HG02970 (cell line): ENCODE measurements around the gene PTGIS.

Experiments
- ATAC-seq: cut with Tn5 transposase; IDR thresholded peaks from one replicate; pipeline ENCODE4 v1.9.1; 2021; ENCODE audit warnings: mild to moderate bottlenecking, moderate library complexity, moderate number of reproducible peaks; ENCODE audit not compliant: unreplicated experiment, low FRiP score

Gene PTGIS

GRCh38 chr20:49561256-49561655 lies 6.7 kb downstream of the PTGIS start:
- no peak for ATAC-seq

GRCh38 chr20:49560646-49561045 lies 7.3 kb downstream of the PTGIS start:
- ATAC-seq = no peak

DNA sequence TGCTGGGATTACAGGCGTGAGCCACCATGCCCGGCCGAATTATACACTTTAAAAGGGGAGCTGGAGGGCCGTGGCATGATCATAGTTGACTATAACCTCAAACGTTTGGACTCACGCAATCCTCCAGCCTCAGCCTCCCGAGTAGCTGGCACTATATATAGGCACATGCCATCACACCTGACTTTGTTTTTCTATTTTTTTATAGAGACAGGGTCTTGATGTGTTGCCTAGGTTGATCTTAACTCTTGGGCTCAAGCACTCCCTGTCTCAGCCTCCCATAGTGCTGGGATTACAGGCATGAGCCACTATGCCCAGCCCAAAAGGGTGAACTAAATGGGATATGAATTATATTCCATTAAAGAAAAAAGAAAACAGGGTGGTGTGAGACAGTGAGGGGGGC lies 7.8 kb downstream of the PTGIS start:
- no peak for ATAC-seq

- no peak for ATAC-seq
Observed at GRCh38 chr20:49559411-49560081, 8.4 kb downstream of the PTGIS start.

DNA sequence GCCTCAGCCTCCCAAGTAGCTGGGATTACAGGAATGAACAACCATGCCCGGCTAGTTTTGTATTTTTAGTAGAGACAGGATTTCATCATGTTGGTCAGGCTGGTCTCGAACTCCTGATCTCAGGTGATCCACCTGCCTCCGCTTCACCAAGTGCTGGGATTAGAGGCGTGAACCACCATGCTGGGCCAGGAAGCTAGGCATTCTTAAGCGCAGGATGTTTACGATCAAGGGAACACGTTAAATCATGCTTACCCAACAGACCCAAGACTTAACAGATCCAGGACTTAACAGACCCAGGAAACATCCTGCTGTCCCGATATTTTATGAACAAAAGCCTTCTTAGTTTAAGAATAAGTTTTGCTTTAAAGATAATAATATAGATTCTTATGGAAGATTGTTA lies 9.1 kb downstream of the PTGIS start:
- ATAC-seq = no peak

DNA sequence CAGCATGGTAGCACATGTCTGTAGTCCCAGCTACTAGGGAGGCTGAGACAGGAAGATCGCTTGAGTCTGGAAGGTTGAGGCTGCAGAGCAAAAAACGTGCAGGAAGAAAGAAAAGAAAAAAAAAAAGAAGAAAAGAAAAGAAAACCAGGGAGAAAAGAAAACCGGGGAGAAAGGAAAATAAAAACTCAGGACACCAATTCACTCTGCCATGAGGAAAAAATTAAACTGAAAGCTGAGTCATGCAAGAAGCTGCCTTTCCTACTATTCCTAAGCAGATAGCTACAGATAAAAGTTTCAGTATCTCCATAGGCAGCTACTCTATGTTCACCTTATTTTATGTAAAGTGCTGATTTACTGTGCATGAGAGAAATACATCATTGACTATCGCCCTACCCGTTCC lies 10.5 kb downstream of the PTGIS start:
- ATAC-seq = no peak

GRCh38 chr20:49556621-49557020 lies 11.3 kb downstream of the PTGIS start:
- ATAC-seq = no peak

DNA sequence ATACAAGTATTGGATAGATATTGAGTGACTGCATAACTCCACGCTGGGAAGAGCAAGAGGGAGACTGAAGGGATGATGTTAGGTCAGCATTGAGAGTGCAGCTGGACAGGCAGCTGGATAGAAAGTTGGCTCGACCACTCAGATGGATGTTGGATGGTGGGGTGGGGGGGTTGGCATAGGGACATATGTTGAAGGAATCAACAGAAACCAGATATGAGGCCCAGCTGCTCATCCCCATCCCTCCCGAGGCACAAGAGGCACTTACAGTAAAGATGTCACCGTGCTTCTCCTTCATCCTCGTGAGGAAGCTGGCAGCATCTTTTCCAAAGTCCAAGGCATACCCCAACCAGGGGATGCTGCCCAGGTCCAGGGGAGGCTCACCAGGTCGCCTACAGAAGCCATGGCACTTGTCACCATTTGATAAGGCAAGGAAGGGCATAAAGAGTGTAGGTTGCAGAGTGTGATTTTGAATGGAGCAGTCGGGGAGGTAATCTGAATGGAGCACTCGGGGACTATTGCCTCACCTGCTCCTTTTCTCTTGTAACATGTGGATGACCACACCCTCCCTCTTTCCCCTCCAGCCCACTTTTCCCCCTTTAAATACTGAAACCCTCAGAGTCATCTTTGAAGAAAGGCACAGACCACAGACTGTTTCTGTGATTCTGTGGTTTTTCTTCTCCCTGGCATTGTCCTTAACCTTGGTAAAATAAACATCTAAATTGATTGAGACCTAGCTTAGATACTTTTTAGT lies 18.0 kb downstream of the PTGIS start:
- ATAC-seq = no peak

DNA sequence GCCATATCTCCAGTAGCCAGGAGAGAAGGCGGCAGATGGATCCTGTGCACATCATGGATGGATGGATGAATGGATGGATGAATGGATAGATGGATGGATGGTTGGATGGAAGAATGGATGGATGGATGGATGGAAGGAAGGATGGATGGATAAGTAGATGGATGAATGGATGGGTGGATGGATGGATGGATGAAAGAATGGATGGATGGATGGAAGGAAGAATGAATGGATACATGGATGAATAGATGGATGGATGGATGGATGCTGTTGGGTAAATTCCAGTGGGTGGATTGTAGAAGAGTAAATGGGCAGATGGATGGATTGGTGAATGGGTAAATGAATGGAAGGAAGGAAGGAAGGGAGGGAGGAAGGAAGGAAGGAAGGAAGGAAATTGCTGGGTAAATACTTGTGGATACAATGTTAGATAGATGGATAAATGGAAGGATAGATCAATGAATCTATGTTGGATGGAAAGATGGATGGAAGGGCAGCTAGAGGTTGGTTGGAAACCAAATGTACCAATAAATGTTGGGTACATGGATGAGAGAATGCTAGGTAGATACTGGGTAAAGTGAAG lies 19.5 kb downstream of the PTGIS start:
- ATAC-seq = no peak

- ATAC-seq = no peak
Observed at GRCh38 chr20:49545572-49545971, 22.4 kb downstream of the PTGIS start.

DNA sequence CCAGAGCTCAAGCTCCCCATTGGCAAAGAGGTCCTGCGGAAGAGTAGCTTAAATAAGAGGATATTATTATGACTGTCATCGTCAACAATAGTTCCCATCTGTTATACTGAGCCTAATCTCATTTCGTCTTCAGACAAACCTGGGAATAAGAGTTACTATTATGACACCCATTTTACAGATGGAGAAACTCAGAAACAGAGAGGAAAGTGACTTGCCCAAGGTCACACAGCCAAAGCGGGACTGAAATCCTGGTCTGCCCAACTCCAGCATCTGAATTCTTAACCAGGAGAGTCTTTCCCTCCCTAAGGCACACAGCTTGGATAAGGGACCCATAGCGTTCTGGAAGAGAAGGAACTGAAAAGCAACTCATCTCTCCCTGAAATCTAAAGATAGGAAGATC lies 23.4 kb downstream of the PTGIS start:
- ATAC-seq = no peak

- no peak for ATAC-seq
Observed at GRCh38 chr20:49543858-49544437, 24.0 kb downstream of the PTGIS start.

- ATAC-seq = no peak
Observed at GRCh38 chr20:49543071-49543857, 24.7 kb downstream of the PTGIS start.

- ATAC-seq = no peak
Observed at GRCh38 chr20:49542514-49542991, 25.4 kb downstream of the PTGIS start.

GRCh38 chr20:49541733-49542513 lies 26.0 kb downstream of the PTGIS start:
- ATAC-seq = no peak

DNA sequence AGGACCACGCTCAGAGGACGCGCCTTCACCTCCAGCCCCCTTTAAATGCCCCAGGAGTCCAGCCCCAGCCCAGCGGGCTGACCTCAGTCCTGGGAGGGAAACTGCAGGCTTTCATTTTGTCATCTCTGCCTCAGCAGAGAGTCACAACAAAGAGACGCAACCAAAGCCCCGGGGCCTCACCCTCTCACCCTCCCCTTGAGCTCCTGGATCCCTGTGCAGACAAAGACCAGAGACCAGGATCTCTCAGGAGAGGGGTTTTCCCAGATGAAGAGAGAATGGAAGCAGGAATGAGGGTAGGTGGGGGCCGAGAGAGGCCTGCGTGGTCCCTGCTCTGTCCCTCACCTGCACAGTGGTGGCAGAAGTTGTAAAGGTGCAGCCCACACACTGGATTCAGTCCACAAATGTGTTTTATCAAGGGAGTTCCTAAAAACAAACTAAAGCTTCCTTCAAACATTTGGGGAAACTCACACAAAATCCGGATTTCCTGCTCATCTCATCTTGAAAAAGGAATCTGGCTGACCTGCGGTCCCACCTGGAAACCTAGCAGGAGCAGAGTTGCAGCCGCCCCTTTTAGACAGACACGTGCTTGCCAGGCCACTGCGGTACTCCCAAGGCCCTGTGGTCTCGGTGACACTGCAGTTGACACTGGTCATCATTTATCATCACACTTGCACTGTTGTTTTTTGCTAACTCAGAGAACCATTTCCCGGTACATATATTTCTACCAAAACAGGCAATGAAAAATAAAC lies 27.1 kb downstream of the PTGIS start:
- ATAC-seq = no peak

DNA sequence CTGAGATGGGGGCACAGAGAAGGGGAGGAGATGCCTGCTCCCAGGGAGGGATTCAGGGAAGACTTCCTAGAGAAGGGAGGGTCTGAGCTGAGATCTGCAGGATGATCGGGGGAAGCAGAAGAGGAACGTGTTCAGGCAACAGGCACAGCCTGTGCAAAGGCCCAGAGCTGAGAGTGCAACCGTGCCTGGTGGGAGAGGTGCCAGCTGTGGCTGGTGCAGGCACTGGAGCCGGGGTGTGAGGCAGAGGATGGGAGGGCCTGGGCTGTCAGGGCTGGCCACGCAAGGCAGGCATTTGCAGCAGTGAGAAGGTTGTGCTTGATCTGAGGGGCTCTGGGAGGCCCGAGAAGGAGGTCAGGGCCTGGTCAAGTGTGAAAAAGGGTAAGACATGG lies 27.7 kb downstream of the PTGIS start:
- no peak for ATAC-seq

DNA sequence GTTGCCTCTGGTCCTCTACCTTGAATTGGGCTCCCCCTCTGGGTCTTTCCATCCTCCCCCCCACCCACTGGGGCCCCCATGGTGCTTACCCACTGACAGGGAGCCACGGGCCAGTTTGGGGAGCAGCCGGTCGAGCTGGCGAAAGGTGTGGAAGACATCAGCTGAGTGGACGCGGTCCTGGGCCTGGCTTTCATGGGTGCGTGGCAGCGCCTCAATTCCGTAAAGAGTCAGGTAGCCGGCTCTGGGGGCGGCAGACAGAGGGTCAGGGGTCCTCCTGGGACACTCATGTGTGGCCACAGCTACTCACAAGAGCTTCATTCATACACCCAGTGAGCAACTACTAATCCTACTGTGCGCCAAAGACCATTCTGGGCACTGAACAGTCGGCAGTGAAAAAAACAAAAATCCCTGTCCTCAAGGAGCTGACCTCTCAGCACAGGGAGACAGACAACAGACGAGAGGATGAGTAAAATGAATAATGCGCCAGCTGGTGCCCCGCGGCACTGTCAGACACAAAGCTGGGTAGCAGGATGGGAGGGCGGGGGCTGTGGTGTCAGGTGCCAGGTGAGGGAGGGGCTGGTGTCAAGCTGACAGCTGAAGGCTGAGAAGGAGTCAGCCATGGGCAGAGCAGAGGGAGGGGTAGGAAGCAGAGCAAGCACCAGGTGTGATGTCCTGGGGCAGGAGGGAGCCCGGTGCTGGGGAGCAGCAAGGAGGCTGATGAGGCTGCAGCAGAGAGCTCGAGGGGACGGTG lies 28.3 kb downstream of the PTGIS start:
- ATAC-seq = no peak
